MM.1S (cell line): ENCODE measurements around the gene SLPI.

Source experiments
- DNase-seq: peaks from one replicate; pipeline ENCODE4 v3.0.0-alpha.2; 2015
- H2AFZ ChIP-seq: fragments of 300-600 bp; sonication (generic); 2 replicates; pipeline ENCODE4 v1.6.0; 2016; ENCODE audit warnings: antibody characterized with exemption, low read length
- H3F3A ChIP-seq: fragments of 300-600 bp; sonication (generic); 2 replicates; pipeline ENCODE4 v1.6.1; 2016; ENCODE audit warnings: mild to moderate bottlenecking, antibody characterized with exemption, low read length, moderate library complexity, mixed read lengths; ENCODE audit not compliant: insufficient read depth
- H3K27ac ChIP-seq: fragments of 300-600 bp; sonication (generic); 2 replicates; pipeline ENCODE4 v1.5.1; 2016; ENCODE audit warnings: mild to moderate bottlenecking, low read length
- H3K27me3 ChIP-seq: fragments of 300-600 bp; sonication (generic); replicated peaks from 2 replicates; pipeline ENCODE4 v1.6.0; 2016; ENCODE audit warnings: low read length; ENCODE audit not compliant: insufficient read depth
- H3K36me3 ChIP-seq: fragments of 300-600 bp; sonication (generic); replicated peaks from 2 replicates; pipeline ENCODE4 v1.6.1; 2016; ENCODE audit warnings: mild to moderate bottlenecking, low read length, mixed read lengths; ENCODE audit not compliant: insufficient read depth
- H3K4me1 ChIP-seq: fragments of 300-600 bp; sonication (generic); 2 replicates; pipeline ENCODE4 v1.6.1; 2016; ENCODE audit warnings: low read length, mixed read lengths
- H3K4me2 ChIP-seq: fragments of 300-600 bp; sonication (generic); 2 replicates; pipeline ENCODE4 v1.6.0; 2016; ENCODE audit warnings: low read depth, low read length
- H3K4me3 ChIP-seq: fragments of 300-600 bp; sonication (generic); 2 replicates; pipeline ENCODE4 v1.5.1; 2016; ENCODE audit warnings: low read length, mixed read lengths
- H3K79me2 ChIP-seq: fragments of 300-600 bp; sonication (generic); 2 replicates; pipeline ENCODE4 v1.6.1; 2016; ENCODE audit warnings: mixed run types, low read length, mixed read lengths
- H3K9ac ChIP-seq: fragments of 300-600 bp; sonication (generic); 2 replicates; pipeline ENCODE4 v1.6.1; 2016; ENCODE audit warnings: low read length, mixed read lengths
- H3K9me2 ChIP-seq: fragments of 300-600 bp; sonication (generic); replicated peaks from 2 replicates; pipeline ENCODE4 v1.6.1; 2016; ENCODE audit warnings: mild to moderate bottlenecking, low read length, mixed read lengths; ENCODE audit not compliant: insufficient read depth
- H3K9me3 ChIP-seq: fragments of 300-600 bp; sonication (generic); replicated peaks from 2 replicates; pipeline ENCODE4 v1.6.1; 2016; ENCODE audit warnings: mild to moderate bottlenecking, low read length, mixed read lengths; ENCODE audit not compliant: insufficient read depth
- H4K20me1 ChIP-seq: fragments of 300-600 bp; sonication (generic); 2 replicates; pipeline ENCODE4 v1.6.1; 2016; ENCODE audit warnings: mild to moderate bottlenecking, low read length, moderate library complexity, mixed read lengths; ENCODE audit not compliant: insufficient read depth
- CTCF ChIP-seq: fragments of 300-600 bp; sonication (generic); IDR thresholded peaks from 2 replicates; pipeline ENCODE4 v1.5.1; 2016; ENCODE audit warnings: antibody characterized with exemption, low read length, mixed read lengths
- EZH2 ChIP-seq: fragments of 300-600 bp; sonication (generic); optimal IDR thresholded peaks from 2 replicates; pipeline ENCODE3; 2017; ENCODE audit warnings: low read depth, mild to moderate bottlenecking, antibody characterized with exemption, low read length, mixed read lengths
- EZH2phosphoT487 ChIP-seq: fragments of 300-600 bp; sonication (generic); IDR thresholded peaks from 2 replicates; pipeline ENCODE4 v1.6.1; 2018; ENCODE audit warnings: antibody characterized with exemption, low read length

The SLPI gene

GRCh38 chr20:45247865-45248264 is 6.5 kb downstream of the SLPI start:
- DNase-seq, result no peak
- H4K20me1 ChIP-seq, result no peaks in the 10 kb centered on the region
- H3K79me2 ChIP-seq, result no peaks in the 10 kb centered on the region
- no peaks in the 10 kb centered on the region for H3K9me2 ChIP-seq
- no peak overlapping the region for H2AFZ ChIP-seq
- H3K4me1 ChIP-seq, result peaks cover 14% of the 10 kb centered on the region; the same call in 1 of the 2 replicates
- H3K9me3 ChIP-seq, result no peaks in the 10 kb centered on the region
- H3K27ac ChIP-seq, result no peak overlapping the region
- H3F3A ChIP-seq, result peaks cover 4% of the 10 kb centered on the region; the same call in 1 of the 2 replicates
- H3K27me3 ChIP-seq, result no peaks in the 10 kb centered on the region
- no peak overlapping the region for H3K4me2 ChIP-seq
- H3K36me3 ChIP-seq, result no peaks in the 10 kb centered on the region
- no peak overlapping the region for H3K4me3 ChIP-seq
- H3K9ac ChIP-seq, result no peak overlapping the region
- TF ChIP-seq EZH2phosphoT487, result no peak
- TF ChIP-seq CTCF, result no peak
- no peak for TF ChIP-seq EZH2

- Histone ChIP-seq H3K27me3 (no peaks in the 10 kb centered on the region), H2AFZ (no peak overlapping the region), H3K9ac (no peak overlapping the region), H3F3A (peaks cover 4% of the 10 kb centered on the region; the same call in 1 of the 2 replicates), H3K4me1 (peaks cover 14% of the 10 kb centered on the region; the same call in 1 of the 2 replicates), H4K20me1 (no peaks in the 10 kb centered on the region), H3K4me3 (no peak overlapping the region), H3K9me3 (no peaks in the 10 kb centered on the region), H3K27ac (no peak overlapping the region), H3K9me2 (no peaks in the 10 kb centered on the region), H3K4me2 (peak overlapping the region; percentile 25), H3K79me2 (no peaks in the 10 kb centered on the region), H3K36me3 (no peaks in the 10 kb centered on the region)
- TF ChIP-seq EZH2 (no peak), EZH2phosphoT487 (no peak), CTCF (no peak)
- DNase-seq, result peak; percentile 35
Measured at GRCh38 chr20:45246109-45246508, 8.3 kb downstream of the SLPI start.

- Histone ChIP-seq H3K9me3 (no peaks in the 10 kb centered on the region), H3K27ac (no peak overlapping the region), H3K9ac (no peak overlapping the region), H2AFZ (no peak overlapping the region), H3K79me2 (no peaks in the 10 kb centered on the region), H3K4me3 (no peak overlapping the region), H3F3A (no peaks in the 10 kb centered on the region), H3K36me3 (no peaks in the 10 kb centered on the region), H3K4me2 (no peak overlapping the region), H3K9me2 (no peaks in the 10 kb centered on the region), H3K27me3 (no peaks in the 10 kb centered on the region), H3K4me1 (no peaks in the 10 kb centered on the region), H4K20me1 (no peaks in the 10 kb centered on the region)
- no peak for TF ChIP-seq EZH2phosphoT487
- TF ChIP-seq EZH2, result no peak
- no peak for TF ChIP-seq CTCF
- no peak for DNase-seq
Measured at GRCh38 chr20:45238139-45238538, 16.2 kb downstream of the SLPI start.
